ENCODE data around the gene GALNT13.

Gene GALNT13

GRCh38 chr2:154203206-154203605 lies 331.5 kb downstream of the GALNT13 start:
- TF ChIP-seq, protein P1, sequence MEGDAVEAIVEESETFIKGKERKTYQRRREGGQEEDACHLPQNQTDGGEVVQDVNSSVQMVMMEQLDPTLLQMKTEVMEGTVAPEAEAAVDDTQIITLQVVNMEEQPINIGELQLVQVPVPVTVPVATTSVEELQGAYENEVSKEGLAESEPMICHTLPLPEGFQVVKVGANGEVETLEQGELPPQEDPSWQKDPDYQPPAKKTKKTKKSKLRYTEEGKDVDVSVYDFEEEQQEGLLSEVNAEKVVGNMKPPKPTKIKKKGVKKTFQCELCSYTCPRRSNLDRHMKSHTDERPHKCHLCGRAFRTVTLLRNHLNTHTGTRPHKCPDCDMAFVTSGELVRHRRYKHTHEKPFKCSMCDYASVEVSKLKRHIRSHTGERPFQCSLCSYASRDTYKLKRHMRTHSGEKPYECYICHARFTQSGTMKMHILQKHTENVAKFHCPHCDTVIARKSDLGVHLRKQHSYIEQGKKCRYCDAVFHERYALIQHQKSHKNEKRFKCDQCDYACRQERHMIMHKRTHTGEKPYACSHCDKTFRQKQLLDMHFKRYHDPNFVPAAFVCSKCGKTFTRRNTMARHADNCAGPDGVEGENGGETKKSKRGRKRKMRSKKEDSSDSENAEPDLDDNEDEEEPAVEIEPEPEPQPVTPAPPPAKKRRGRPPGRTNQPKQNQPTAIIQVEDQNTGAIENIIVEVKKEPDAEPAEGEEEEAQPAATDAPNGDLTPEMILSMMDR (IDR thresholded peaks at IDR 0.05; ENCODE audit: extremely low read depth, missing control alignments), result no peak
- DNase-seq (ENCODE audit: low spot score), result no peak

DNA sequence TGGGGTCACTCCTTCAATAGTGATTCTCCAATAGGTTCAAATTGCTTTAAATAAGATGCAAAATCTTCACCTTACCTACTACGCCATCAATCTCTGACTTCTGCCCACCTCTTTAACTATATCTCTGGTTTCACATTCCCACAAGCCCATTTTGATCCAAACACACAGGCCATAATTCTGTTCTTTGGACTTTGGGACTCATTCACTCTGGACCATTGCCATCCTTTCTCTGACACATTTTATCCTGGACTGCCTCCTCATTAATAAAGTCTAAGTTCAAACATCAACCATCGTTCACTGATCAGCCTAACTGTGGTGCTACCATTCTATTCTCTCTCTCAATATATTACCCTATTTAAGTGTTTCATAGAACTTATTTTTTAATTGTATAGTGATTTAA lies 332.2 kb downstream of the GALNT13 start:
- no peak for DNase-seq (ENCODE audit: low spot score)
- TF ChIP-seq, protein P1 (IDR thresholded peaks at IDR 0.05; ENCODE audit: extremely low read depth, missing control alignments), result no peak

DNA sequence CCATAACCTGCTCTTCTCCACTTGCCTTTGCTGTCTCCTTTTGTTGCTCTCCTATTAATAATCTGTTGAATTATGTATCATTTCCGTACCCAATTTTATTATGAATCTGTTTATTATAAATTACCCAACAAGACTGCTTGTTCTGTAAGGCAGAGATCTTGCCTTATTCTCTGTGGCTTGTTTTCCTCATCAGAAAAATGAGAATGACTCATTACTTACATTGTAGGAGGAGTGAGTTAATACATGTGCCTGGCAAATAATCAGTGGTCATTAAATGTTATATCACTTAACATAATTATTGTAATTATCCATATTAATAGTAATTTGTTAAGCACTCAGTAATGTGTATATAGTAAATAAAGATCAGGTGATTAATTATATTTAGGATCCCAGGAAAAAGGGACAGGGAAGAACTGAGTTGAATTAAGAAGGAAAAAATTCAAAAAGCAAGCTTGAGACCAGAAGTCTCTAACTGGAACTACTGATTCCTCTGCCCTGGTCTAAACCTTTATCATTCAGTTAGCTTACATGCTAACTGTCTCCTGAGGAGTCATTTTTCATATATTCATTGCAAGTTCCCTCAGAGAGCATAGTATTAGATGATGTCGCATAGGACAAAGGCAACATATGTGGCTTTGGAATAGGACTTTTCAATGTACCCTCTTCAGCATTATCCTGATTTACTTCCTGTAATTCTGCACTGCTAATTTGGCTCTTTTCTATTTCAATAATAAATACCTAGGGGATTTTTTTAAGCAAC lies 335.7 kb downstream of the GALNT13 start:
- DNase-seq (ENCODE audit: low spot score), result no peak
- TF ChIP-seq, protein P1 (IDR thresholded peaks at IDR 0.05; ENCODE audit: extremely low read depth, missing control alignments), result no peak

GRCh38 chr2:154223726-154224125 lies 352.0 kb downstream of the GALNT13 start:
- no peak for DNase-seq (ENCODE audit: low spot score)
- TF ChIP-seq, protein P1 (IDR thresholded peaks at IDR 0.05; ENCODE audit: extremely low read depth, missing control alignments), result no peak

DNA sequence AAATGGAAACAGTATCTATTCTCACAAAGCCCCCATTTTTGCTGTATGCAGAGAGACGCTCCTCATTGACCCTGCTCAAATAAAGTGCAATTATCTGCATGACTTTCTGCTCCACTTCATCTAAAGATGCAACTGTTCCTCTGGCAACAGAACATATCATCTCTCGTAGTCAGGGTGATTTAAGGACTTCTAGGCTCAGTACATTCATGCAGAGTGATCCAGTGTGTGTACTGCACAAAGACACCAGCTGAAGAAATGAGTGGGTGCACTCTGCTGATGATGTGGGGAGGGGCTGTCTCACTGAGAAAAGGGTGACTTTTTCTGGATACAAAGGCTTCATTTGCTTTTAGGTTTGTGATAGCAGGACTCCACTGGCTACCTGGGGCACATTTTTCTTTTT lies 355.2 kb downstream of the GALNT13 start:
- TF ChIP-seq, protein P1 (IDR thresholded peaks at IDR 0.05; ENCODE audit: extremely low read depth, missing control alignments), result no peak
- DNase-seq (ENCODE audit: low spot score), result no peak

DNA sequence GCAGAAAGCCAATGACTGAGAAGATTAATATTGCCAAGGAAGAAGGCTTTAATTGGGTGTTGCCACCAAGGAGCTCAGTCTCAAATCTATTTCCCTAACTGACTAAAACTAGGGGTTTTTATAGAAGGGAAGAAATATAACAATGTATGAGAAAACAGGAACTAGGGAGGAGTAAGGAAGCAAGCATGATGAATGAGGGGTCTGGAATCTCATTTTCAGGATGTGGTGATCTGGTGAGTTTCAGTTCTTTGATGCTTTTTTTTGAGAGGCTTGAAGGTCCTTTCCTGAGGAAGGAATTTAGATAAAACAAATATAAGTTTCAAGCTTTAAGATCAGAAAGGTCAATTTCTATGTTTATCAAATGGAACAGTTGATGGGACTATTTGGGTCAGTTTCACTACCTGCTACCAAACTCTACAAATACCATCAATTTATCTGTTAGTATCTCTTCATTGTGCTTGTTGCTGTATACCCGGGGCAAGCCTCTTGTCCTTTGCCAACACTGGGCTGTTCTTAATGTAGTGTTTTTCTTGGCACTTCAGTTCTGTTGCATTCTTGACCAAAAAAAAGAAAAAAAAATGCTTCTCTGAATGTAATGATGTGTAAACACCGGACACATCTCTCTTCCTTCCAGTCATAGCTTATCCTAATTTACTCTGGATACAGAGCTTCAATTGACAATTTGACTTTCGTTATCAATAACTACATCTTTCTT lies 357.0 kb downstream of the GALNT13 start:
- TF ChIP-seq, protein P1 (IDR thresholded peaks at IDR 0.05; ENCODE audit: extremely low read depth, missing control alignments), result no peak

GRCh38 chr2:154229966-154230365 lies 358.2 kb downstream of the GALNT13 start:
- TF ChIP-seq, protein P1 (IDR thresholded peaks at IDR 0.05; ENCODE audit: extremely low read depth, missing control alignments), result no peak
- no peak for DNase-seq (ENCODE audit: low spot score)

More for the DNA sequence above, 357.0 kb downstream of the GALNT13 start:
- DNase-seq (ENCODE audit: low spot score), result no peak
